ENCODE measurements around the gene SLC25A36.
"Not testable (repeated sequence)": the region's sequence is repeated elsewhere in the genome, so short reads cannot be mapped to it uniquely, and the experiment has no call there.

Gene SLC25A36

GRCh38 chr3:141012571-141012970 lies 70.9 kb downstream of the SLC25A36 start:
- no peak for TF ChIP-seq CTCF (IDR thresholded peaks at IDR 0.05; ENCODE audit: low read depth, low read length)
- H3K4me3 ChIP-seq (ENCODE audit: low read depth, low read length) = no peak overlapping the region

GRCh38 chr3:141015481-141015880 lies 73.8 kb downstream of the SLC25A36 start:
- H3K4me3 ChIP-seq (ENCODE audit: low read depth, low read length) = no peak overlapping the region
- TF ChIP-seq CTCF (IDR thresholded peaks at IDR 0.05; ENCODE audit: low read depth, low read length) = no peak

GRCh38 chr3:141017366-141018322 lies 76.0 kb downstream of the SLC25A36 start:
- not testable (repeated sequence) for H3K4me3 ChIP-seq (ENCODE audit: low read depth, low read length)

GRCh38 chr3:141019244-141019643 lies 77.6 kb downstream of the SLC25A36 start:
- TF ChIP-seq CTCF (IDR thresholded peaks at IDR 0.05; ENCODE audit: low read depth, low read length) = no peak
- no peak overlapping the region for H3K4me3 ChIP-seq (ENCODE audit: low read depth, low read length)

GRCh38 chr3:141020143-141020830 lies 78.7 kb downstream of the SLC25A36 start:
- no peak for TF ChIP-seq CTCF (IDR thresholded peaks at IDR 0.05; ENCODE audit: low read depth, low read length)

GRCh38 chr3:141021261-141021660 lies 79.6 kb downstream of the SLC25A36 start:
- no peak overlapping the region for H3K4me3 ChIP-seq (ENCODE audit: low read depth, low read length)
- no peak for TF ChIP-seq CTCF (IDR thresholded peaks at IDR 0.05; ENCODE audit: low read depth, low read length)

More at GRCh38 chr3:141020143-141020830, 78.7 kb downstream of the SLC25A36 start:
- H3K4me3 ChIP-seq (ENCODE audit: low read depth, low read length) = no peak overlapping the region

All from WI38 (cell line).